GOT3 (cell line): Measurements from ENCODE around the gene RAPGEF3.

ENCODE experiments used
- DNase-seq: peaks from one replicate; lab custom pipeline; 2025; ENCODE audit warnings: mixed read lengths; lab: John Stamatoyannopoulos, UW

Gene RAPGEF3

GRCh38 chr12:47686645-47687240, 71.9 kb downstream of the RAPGEF3 start:
- DNase-seq, result no peak
